GM21390 (cell line): Measurements from ENCODE around the gene USP20.

ENCODE experiments used
- ATAC-seq: cut with Tn5 transposase; IDR thresholded peaks from one replicate; pipeline ENCODE4 v1.9.1; 2021; ENCODE audit not compliant: unreplicated experiment

USP20 gene

DNA sequence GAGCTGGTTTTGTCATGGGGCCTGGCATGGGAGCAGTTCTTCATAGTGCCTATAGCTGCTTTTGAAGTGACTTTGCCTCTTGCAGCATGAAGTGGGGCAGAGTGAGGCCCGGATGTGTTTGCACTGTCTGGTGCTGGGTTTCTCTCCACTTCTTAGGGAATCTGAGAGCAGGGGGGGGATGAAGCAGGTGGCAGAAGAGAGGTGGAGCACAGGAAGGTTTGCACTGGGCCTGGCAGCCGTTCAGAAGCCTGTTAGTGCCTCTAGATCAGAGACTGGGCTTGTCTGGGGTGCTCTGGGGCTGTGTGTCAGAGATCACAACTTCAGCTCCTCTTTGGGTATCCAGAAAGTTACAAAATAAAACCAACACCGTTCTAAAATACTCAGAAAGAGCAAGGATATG, 18.4 kb downstream of the USP20 start:
- no peak for ATAC-seq

DNA sequence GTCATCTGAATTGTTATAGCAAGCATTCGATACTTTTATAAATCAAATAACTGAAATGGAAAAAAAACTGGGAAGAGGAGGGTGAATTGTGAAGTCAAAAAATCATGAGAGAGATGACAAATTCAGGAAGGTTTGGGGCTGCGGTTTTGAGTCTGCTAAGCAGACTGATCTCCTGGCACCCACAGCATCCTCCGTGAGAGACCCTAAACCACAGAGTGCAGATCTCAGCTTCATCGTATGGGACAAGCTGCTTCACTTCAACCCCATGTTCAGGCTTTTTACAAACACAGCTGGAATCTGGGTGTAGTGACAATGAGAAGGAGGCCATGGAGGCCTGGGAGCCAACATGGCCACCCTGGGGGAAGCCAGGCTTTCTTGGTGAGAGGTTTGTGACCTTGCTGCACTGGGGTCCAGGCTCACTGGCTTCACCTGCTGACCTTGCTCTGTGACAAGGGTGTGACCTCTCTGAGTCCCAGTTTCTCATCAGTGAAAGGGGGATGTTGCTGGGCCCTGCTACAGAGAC, 19.4 kb downstream of the USP20 start:
- no peak for ATAC-seq

- no peak for ATAC-seq
Measured at GRCh38 chr9:129857207-129857606, 21.9 kb downstream of the USP20 start.

DNA sequence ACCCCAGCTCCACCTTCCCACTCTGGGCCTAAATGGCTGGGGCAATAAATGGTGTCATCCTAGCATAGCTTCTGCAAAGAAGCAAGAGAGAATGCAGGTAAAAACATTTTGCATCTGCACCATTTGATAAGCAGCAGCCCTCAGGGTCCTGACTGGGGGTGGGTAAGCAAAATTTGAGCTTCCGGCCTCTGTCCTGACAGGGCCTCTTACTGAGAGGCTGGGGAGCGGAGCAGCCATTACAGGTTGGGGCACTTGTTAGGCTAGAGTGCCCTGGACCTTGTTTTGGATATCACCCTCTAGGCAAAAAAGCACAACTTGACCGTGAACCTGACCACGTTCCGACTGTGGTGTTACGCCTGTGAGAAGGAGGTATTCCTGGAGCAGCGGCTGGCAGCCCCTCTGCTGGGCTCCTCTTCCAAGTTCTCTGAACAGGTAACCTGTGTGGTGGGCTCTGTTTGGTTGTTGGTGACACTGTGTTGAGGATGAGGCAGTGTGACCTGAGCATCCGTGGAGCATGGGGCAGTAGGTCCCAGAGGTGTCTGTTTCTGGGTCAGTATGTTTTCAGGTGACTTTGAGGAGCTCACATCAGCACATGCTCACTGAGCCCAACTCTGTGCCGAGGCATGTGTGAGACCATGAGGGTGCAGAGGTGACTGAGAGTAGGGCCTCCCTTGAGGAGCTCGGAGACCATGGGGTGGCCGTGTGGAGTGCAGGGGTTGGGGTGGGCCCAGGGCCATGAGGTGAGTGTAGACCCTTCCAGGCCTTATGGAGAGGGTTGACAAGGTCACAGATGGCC, 23.1 kb downstream of the USP20 start:
- no peak for ATAC-seq

- ATAC-seq: no peak
Measured at GRCh38 chr9:129860653-129861446, 25.6 kb downstream of the USP20 start.

GRCh38 chr9:129861447-129861827, 26.2 kb downstream of the USP20 start:
- ATAC-seq: no peak

DNA sequence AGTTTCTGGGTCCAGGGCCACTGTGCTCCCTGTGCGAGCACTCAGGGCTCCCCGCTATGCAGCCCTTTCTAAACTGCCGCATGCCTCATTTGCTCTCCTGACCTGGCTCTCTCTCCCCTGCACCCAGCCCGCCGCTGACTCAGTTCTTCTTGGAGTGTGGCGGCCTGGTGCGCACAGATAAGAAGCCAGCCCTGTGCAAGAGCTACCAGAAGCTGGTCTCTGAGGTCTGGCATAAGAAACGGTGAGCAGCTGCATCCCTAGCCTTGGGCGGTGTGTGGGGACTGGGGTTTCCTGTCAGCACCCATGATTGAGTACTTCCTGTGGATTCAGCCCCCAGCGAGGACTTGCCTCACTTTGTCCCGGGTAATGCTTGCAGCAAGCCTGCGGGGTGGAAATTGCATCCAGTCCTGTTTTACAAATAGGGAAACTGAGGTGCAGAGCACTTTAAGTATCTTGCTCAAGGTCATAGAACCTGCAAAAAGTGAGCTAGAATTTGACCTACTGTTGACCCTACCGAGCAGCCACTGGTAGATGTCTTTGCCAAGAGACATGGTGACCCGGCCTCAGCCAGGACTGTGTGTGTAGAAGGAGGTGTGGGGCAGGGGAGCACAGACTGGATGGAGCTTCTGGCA, 27.9 kb downstream of the USP20 start:
- no peak for ATAC-seq

DNA sequence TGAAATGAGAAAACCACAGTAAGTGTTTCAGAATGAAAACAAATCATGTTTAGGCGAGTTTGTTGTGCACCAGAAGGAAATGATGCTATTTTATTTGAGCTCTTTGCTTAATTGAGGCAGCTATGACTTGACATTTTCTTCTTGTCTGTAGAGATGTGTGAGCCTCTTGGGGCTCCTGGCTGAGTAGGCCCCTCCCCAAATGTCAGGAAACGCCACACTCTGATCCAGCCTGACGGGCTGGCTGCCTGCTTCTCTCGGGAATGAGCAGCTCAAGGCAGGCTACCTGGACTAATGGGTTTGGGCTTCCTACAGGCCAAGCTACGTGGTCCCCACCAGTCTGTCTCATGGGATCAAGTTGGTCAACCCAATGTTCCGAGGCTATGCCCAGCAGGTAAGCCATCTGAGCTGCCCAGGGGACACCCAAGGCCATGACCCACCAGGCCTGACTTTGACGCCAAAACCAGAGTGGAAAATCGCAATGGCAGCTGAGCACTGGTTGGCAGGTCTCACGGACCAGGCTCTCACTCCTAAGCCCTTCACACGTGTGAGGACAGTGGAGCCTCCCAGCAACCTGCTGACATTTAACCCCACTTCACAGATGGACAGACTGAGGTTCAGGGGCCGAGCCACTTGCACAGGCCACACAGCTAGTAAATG, 29.9 kb downstream of the USP20 start:
- no peak for ATAC-seq

- ATAC-seq: no peak
Measured at GRCh38 chr9:129865668-129866320, 30.5 kb downstream of the USP20 start.

GRCh38 chr9:129866394-129867135, 31.3 kb downstream of the USP20 start:
- no peak for ATAC-seq

DNA sequence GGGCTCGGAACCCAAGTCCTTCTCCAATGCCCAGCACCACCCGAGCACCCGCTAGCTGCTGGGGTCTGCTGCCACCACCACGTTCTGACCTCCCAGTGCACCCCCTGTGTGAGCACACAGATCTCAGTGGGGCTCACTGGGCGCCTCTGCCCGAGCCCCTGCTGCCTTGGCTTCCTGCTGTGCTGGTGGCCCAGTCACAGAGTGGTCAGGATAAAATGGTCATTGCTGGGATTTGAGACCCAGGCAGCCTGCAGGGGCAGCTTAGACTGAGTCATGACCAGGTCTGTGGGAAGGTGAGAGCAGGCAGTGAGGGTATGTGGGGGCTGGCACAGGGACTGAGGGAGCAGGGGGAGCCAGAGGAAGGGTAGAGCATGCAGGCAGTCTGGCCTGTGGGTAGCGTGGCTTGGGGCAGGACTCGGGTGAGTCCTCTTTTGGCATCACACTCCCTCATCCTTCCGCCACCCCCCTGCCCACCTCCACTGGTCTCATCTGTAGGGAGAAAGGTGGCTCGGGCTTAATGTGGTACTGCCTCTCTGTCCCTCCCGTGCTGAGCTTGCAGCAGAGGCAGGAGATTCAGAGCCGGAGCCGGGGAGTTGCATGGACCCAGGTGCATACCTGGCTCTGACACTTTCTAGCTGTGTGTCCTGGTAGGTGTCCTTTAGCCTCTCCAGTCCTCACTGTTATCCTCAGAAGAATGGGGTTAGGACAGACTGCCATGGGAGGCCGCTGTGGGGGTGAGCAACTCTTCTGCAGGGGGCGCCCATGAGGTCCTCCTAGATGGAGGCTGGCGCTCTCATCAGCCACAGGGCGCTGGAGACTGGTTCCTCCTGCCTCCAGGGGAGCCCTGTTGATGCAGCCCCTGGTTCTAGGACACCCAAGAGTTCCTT, 32.1 kb downstream of the USP20 start:
- ATAC-seq: no peak

GRCh38 chr9:129868023-129868871, 33.0 kb downstream of the USP20 start:
- ATAC-seq: no peak

DNA sequence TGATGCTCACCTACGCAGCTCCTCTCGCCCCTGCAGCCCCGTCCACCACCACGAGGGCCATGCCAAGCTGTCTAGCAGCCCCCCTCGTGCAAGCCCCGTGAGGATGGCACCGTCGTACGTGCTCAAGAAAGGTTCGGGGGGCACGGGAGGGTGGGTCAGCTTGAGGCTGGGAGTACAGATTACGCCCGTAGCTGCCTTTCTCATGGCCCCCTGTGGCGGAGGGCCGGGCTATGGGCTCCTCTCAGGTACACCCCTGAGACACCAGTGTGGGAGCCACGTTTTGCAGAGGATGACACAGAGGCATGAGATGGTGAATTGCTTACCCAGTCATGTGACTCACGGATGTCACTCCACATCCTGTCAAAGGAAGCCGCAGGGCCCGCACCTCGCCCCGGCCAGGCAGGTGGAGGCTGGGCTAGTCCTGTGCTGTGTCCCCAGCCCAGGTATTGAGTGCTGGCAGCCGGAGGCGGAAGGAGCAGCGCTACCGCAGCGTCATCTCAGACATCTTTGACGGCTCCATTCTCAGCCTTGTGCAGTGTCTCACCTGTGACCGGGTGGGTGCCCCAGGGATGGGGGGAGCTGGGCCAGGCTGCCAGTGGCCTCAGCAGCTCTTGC, 33.7 kb downstream of the USP20 start:
- no peak for ATAC-seq

DNA sequence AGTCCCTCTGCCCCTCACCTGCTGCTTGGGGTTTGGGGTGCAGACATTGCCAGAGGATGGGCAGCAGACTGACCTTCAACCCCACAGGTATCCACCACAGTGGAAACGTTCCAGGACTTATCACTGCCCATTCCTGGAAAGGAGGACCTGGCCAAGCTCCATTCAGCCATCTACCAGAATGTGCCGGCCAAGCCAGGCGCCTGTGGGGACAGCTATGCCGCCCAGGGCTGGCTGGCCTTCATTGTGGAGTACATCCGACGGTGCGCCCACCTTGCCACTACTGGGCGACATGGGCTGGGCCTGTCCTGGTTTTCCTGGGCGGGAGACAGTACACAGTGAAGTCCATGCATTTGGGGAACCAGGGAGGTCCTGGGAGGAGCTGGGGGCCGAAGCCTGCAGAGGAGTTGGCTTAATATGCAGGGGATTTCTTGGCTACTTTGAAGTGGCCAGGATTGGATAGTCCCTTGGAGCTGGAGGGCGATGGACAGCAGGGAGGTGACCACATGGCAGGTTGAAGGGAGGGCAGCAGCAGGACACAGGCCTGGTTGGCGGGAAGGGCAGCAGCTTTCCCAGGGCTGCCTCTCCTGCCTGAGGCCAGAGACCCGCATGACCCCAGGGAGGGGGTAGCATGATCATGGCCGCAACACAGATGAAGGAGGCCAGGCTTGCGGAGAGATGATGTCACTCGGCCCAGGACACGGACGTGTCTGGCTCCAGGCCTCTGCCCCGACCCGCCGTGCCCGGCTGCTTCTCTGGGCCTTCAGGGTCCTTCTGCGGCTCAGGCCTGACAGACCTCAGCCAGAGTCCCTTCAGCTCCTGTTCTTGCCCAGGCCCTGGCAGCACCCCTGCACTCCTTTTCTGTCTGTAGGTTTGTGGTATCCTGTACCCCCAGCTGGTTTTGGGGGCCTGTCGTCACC, 34.6 kb downstream of the USP20 start:
- ATAC-seq: no peak

DNA sequence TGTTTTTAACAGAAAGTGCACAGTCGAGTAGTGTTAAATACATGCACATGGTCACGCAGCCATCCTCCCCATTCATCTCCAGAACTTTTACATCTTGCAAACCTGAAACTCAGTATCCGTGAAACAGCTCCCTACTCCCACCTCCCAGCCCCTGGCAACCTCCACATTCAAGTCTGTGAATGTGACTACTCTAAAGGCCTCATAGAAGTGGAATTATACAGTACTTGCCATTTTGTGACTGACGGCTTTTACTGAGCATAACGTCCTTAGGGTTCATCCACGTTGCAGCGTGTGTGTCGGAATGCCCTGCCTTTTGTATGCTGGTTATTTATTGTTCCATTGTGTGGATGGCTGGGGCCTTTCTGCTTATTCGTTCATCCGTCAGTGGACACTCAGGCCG, 35.8 kb downstream of the USP20 start:
- ATAC-seq: no peak

DNA sequence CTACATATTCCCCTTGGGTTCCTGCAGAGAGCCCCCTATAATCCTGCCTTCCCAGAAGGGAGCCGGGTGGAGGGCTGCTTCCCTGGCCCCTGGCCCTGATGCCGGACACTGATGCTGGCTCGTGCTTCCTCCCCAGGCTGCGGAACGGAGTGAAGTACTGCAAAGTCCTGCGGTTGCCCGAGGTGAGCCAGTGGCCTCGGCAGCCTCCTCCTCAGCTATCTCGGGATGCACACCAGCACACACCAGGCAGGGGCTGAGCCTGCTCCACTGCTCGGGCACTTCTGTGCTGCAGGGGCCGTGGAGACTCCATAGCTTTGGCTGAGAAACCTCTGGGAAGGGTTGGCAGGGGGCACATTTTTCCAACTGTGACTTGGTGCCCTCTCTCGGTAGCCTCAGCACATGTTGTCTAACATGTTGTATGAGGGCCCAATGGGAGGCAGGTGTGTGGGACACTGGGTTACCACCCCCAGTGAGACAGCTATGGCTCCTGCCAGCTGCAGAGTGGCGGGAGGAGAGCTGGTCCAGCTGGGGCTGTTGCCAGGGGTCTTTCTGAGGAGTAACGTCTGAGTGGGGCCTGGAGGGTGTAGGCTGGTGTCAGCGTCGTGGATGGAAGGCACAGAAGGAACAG, 38.4 kb downstream of the USP20 start:
- ATAC-seq: no peak
